Measurements from ENCODE around the gene TSPO2.

TSPO2 gene

DNA sequence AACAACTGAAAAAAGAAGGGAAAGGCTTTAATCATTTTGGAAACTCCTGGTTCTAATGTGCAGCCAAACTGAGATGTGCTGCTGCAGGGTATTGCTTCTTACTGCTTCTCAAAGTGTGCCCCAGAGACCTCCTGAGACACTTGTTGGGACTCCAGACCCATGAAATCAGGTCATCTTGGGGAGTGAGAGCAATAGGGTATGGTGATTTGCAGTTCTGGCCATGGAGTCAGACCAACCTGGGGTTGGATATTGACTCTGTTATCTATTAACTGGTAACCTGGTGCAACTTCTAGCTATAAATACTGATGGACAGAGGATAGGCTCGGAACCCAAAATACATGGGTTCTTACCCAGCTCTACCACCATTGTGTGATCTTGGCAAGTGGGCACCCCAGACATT is 3.8 kb downstream of the TSPO2 start:
- H3K27ac ChIP-seq (ENCODE audit: low read depth, low read length): no peak overlapping the region
- no peaks in the 10 kb centered on the region for H3F3A ChIP-seq (ENCODE audit: insufficient read depth)
- TF ChIP-seq EZH2phosphoT487 (conservative IDR thresholded peaks at IDR 0.05; ENCODE audit: low read length) (no peak), CTCF (IDR thresholded peaks at IDR 0.05; ENCODE audit: insufficient read depth, low read length, poor library complexity, severe bottlenecking) (no peak)
- H3K9me2 ChIP-seq (replicated peaks; ENCODE audit: insufficient read depth, low read length): no peaks in the 10 kb centered on the region
- H3K4me3 ChIP-seq (ENCODE audit: insufficient read depth, low read length, poor library complexity, severe bottlenecking): no peak overlapping the region
- no peak overlapping the region for H3K4me2 ChIP-seq (ENCODE audit: low read depth, low read length, poor library complexity, severe bottlenecking)
- no peaks in the 10 kb centered on the region for H4K20me1 ChIP-seq (ENCODE audit: low read depth, low read length)
- no peaks in the 10 kb centered on the region for H3K79me2 ChIP-seq (ENCODE audit: insufficient read depth, low read length)
- H3K9ac ChIP-seq (ENCODE audit: low read length): no peak overlapping the region
- H3K36me3 ChIP-seq (ENCODE audit: low read length): no peaks in the 10 kb centered on the region
- no peaks in the 10 kb centered on the region for H3K9me3 ChIP-seq (ENCODE audit: insufficient read depth, low read length)
- H2AFZ ChIP-seq (ENCODE audit: low read depth, low read length, severe bottlenecking): no peak overlapping the region
- H3K27me3 ChIP-seq (ENCODE audit: low read length): no peaks in the 10 kb centered on the region

DNA sequence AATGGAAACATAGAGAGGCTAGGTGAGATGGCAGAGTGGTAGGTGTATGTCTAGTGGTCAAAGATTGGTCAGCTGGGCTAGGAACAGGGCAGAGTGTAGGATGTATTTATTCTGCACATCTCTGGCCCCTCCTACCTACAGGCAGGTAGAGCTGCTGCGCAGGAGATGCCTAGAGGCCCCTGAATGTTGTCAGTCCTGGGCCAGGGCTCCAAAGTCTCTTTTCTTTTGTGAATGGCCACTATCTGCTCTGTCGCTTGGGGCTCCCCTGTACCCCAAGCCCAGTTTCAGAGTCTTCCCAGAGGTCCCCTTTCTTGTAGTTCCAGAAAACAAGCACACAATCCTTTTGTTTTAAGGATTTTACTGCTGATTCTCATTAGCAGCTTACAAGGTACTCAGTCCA is 5.0 kb downstream of the TSPO2 start:
- H3K4me3 ChIP-seq (ENCODE audit: insufficient read depth, low read length, poor library complexity, severe bottlenecking): no peak overlapping the region
- H3K79me2 ChIP-seq (ENCODE audit: insufficient read depth, low read length): no peaks in the 10 kb centered on the region

DNA sequence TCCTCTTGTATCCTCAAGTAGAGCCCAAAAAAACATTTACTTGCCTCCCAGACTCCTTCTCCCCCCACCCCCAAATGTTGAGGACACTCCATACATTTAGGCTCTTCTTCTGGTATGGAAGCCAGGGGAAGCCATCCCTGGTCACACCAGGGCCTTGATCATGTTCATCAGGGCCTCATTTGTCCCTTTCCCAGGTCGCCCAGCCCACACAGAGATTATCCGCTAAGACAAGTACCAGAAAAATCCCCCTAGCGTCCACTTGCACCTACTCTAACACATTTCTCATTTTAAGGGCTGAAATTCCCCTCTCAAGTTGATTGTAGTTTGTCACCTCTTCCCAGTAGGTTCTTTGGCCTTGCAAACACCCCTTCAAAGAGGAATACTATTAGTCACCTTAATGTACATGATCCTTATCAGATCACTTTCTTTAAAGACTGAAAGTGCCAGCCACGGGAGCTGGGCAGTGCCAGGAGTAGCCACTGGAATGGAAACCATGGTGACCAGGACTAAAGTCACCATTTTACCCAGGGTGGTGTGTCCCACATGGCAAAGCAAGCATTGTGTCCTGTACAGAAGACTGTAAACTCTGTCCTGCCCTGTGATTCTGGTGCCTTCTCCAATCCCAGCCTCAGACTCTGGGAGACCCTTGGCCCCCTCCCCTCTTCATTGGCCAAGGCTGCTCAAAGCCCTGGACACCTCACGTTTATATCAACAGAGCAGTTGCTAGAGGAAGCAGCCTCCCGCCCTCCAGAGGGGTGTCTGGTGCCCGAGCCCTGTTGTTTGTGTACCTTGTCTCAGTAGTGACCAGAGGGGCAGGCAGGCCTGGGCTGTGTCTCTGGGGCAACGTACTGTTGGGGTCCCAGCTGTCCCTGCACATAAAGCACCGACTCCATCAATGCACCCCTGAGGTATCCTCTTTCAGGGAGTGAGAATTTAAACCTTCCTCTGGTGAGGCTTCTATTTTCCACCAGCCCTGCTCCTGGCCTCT is 5.8 kb downstream of the TSPO2 start:
- H3K9ac ChIP-seq (ENCODE audit: low read length): no peak overlapping the region
- no peaks in the 10 kb centered on the region for H3K79me2 ChIP-seq (ENCODE audit: insufficient read depth, low read length)
- no peaks in the 10 kb centered on the region for H4K20me1 ChIP-seq (ENCODE audit: low read depth, low read length)
- TF ChIP-seq CTCF (IDR thresholded peaks at IDR 0.05; ENCODE audit: insufficient read depth, low read length, poor library complexity, severe bottlenecking) (no peak), EZH2phosphoT487 (conservative IDR thresholded peaks at IDR 0.05; ENCODE audit: low read length) (no peak)
- no peaks in the 10 kb centered on the region for H3K9me3 ChIP-seq (ENCODE audit: insufficient read depth, low read length)
- H3K36me3 ChIP-seq (ENCODE audit: low read length): no peaks in the 10 kb centered on the region
- H3K4me2 ChIP-seq (ENCODE audit: low read depth, low read length, poor library complexity, severe bottlenecking): no peak overlapping the region
- H3K27me3 ChIP-seq (ENCODE audit: low read length): no peaks in the 10 kb centered on the region
- H2AFZ ChIP-seq (ENCODE audit: low read depth, low read length, severe bottlenecking): no peak overlapping the region
- no peaks in the 10 kb centered on the region for H3F3A ChIP-seq (ENCODE audit: insufficient read depth)
- H3K4me3 ChIP-seq (ENCODE audit: insufficient read depth, low read length, poor library complexity, severe bottlenecking): no peak overlapping the region
- H3K27ac ChIP-seq (ENCODE audit: low read depth, low read length): no peak overlapping the region
- H3K9me2 ChIP-seq (replicated peaks; ENCODE audit: insufficient read depth, low read length): no peaks in the 10 kb centered on the region

More for the DNA sequence above, 5.0 kb downstream of the TSPO2 start:
- no peak overlapping the region for H3K27ac ChIP-seq (ENCODE audit: low read depth, low read length)
- H4K20me1 ChIP-seq (ENCODE audit: low read depth, low read length): no peaks in the 10 kb centered on the region
- H3K9ac ChIP-seq (ENCODE audit: low read length): no peak overlapping the region
- H3F3A ChIP-seq (ENCODE audit: insufficient read depth): no peaks in the 10 kb centered on the region
- H3K27me3 ChIP-seq (ENCODE audit: low read length): no peaks in the 10 kb centered on the region
- no peak for TF ChIP-seq EZH2phosphoT487 (conservative IDR thresholded peaks at IDR 0.05; ENCODE audit: low read length)
- no peak for TF ChIP-seq CTCF (IDR thresholded peaks at IDR 0.05; ENCODE audit: insufficient read depth, low read length, poor library complexity, severe bottlenecking)
- no peak overlapping the region for H2AFZ ChIP-seq (ENCODE audit: low read depth, low read length, severe bottlenecking)
- no peaks in the 10 kb centered on the region for H3K9me3 ChIP-seq (ENCODE audit: insufficient read depth, low read length)
- no peaks in the 10 kb centered on the region for H3K36me3 ChIP-seq (ENCODE audit: low read length)
- no peak overlapping the region for H3K4me2 ChIP-seq (ENCODE audit: low read depth, low read length, poor library complexity, severe bottlenecking)
- H3K9me2 ChIP-seq (replicated peaks; ENCODE audit: insufficient read depth, low read length): no peaks in the 10 kb centered on the region
